K562 (cell line): ENCODE measurements around the gene TSPAN16. TPM values are rescaled to one million over a fixed set of nuclear protein-coding genes. Genes with fewer than 3 reads are reported as not detected.

Experiments
- ATAC-seq: fragments of 200-7000 bp; cut with Tn5 transposase; 3 replicates; pipeline ENCODE4 v1.9.1; 2020; ENCODE audit warnings: moderate library complexity
- BruUV-seq: library from RNA; stranded (reverse); fragments of 400-500 nt; replicated peaks from 2 replicates; lab custom pipeline; 2021; lab: Mats Ljungman, UMichigan
- CTCF ChIA-PET: fragments of 300-600 bp; formaldehyde crosslinking; extraction: SDS; loops from one replicate; lab custom pipeline; 2021; ENCODE audit warnings: low intra/inter-chr PET ratio; lab: Yijun Ruan, JAX
- POLR2A ChIA-PET: fragments of 300-600, 350-650 bp; sonication (Branson Sonifier 250); formaldehyde crosslinking; extraction: SDS; loops from one replicate; lab custom pipeline; 2021; ENCODE audit warnings: antibody characterized with exemption, inconsistent platforms; lab: Yijun Ruan, JAX
- DNase-seq, 4 experiments: peaks; one replicate each; pipeline versions ENCODE4 v3.0.0 to v3.0.0-alpha.2; 2011 to 2018; ENCODE audit warnings: low spot score in 3 of 4, mixed read lengths in 3 of 4; ENCODE audit errors: extremely low read depth in 1 of 4
- FAIRE-seq: peaks from 2 replicates; lab custom pipeline; 2011; peaks lifted over from hg19 to GRCh38; lab: Jason Lieb, UNC
- H2AFZ ChIP-seq: 2 replicates; pipeline ENCODE4 v1.6.0; 2011; ENCODE audit warnings: low read depth, low read length, control low read depth, inconsistent platforms
- H3K27ac ChIP-seq: fragments of 200-600 bp; 3 replicates; pipeline ENCODE4 v1.8.0; 2011; ENCODE audit warnings: low read depth, mild to moderate bottlenecking, control low read depth, inconsistent platforms, low read length, moderate library complexity, mixed read lengths; ENCODE audit errors: extremely low read depth
- H3K27me3 ChIP-seq, 2 experiments: fragments of 300-600 bp in 1 of 2; 2 replicates in 1 of 2; 3 replicates in 1 of 2; pipeline versions ENCODE4 v1.6.0 to v1.8.0; 2011; ENCODE audit warnings: inconsistent platforms in 2 of 2, low read length in 2 of 2, mild to moderate bottlenecking in 1 of 2, mixed read lengths in 1 of 2, moderate library complexity in 1 of 2; ENCODE audit not compliant: control insufficient read depth in 2 of 2, insufficient read depth in 2 of 2
- H3K36me3 ChIP-seq: fragments of 300-600 bp; 3 replicates; pipeline ENCODE4 v1.8.0; 2011; ENCODE audit warnings: mild to moderate bottlenecking, low read length, inconsistent platforms; ENCODE audit not compliant: control insufficient read depth, insufficient read depth
- H3K4me1 ChIP-seq, 2 experiments: fragments of 200-600 bp in 1 of 2; replicated peaks in 1 of 2; 2 replicates in 1 of 2; 3 replicates in 1 of 2; pipeline versions ENCODE4 v1.5.1 to v1.8.0; 2011; ENCODE audit warnings: inconsistent platforms in 2 of 2, low read length in 2 of 2, mild to moderate bottlenecking in 1 of 2, mixed read lengths in 1 of 2, moderate library complexity in 1 of 2; ENCODE audit not compliant: control insufficient read depth in 2 of 2, insufficient read depth in 2 of 2
- H3K4me2 ChIP-seq: 2 replicates; pipeline ENCODE4 v1.6.1; 2011; ENCODE audit warnings: low read length, control low read depth, inconsistent platforms, mixed read lengths; ENCODE audit not compliant: insufficient read depth
- H3K4me3 ChIP-seq: fragments of 200-600 bp; sonication (generic), shearing (Covaris generic); 2 replicates; pipeline ENCODE4 v1.5.1; 2016; ENCODE audit warnings: control low read depth, inconsistent platforms
- H3K79me2 ChIP-seq: fragments of 200-600 bp; 3 replicates; pipeline ENCODE4 v1.8.0; 2011; ENCODE audit warnings: low read length, inconsistent platforms; ENCODE audit not compliant: control insufficient read depth, insufficient read depth
- H3K9ac ChIP-seq, 2 experiments: 2 replicates each; pipeline versions ENCODE4 v1.6.0 to v1.6.1; 2011; ENCODE audit warnings: low read depth in 2 of 2, low read length in 2 of 2, control low read depth in 1 of 2, inconsistent platforms in 1 of 2, mild to moderate bottlenecking in 1 of 2, mixed read lengths in 1 of 2; ENCODE audit not compliant: insufficient read depth in 1 of 2
- H3K9me1 ChIP-seq: one replicate; pipeline ENCODE4 v1.6.0; 2011; ENCODE audit warnings: inconsistent platforms, mild to moderate bottlenecking, low read length, moderate library complexity; ENCODE audit not compliant: control insufficient read depth, insufficient read depth
- H3K9me3 ChIP-seq: replicated peaks from 2 replicates; pipeline ENCODE4 v1.5.1; 2011; ENCODE audit warnings: low read depth, low read length, inconsistent platforms; ENCODE audit not compliant: control insufficient read depth, insufficient read depth
- H4K20me1 ChIP-seq: replicated peaks from 2 replicates; pipeline ENCODE4 v1.6.1; 2011; ENCODE audit warnings: low read length, inconsistent platforms, mixed read lengths; ENCODE audit not compliant: control insufficient read depth, insufficient read depth
- CREB1 ChIP-seq, 2 experiments: sonication (generic) in 1 of 2; formaldehyde crosslinking in 1 of 2; IDR thresholded peaks; 2 replicates each; pipeline versions ENCODE4 v1.6.1 to v1.8.0; 2012 to 2022; ENCODE audit warnings: inconsistent platforms in 1 of 2, mild to moderate bottlenecking in 1 of 2, missing genetic modification reagents in 1 of 2, moderate library complexity in 1 of 2
- CREBBP ChIP-seq: IDR thresholded peaks from one replicate; pipeline ENCODE4 v1.6.1; 2012; ENCODE audit warnings: low read depth, mild to moderate bottlenecking, control low read depth, inconsistent platforms, low read length
- FOXM1 ChIP-seq, 2 experiments: fragments of 450-650 bp in 1 of 2; sonication (generic) in 1 of 2; formaldehyde crosslinking in 1 of 2; IDR thresholded peaks; 2 replicates each; pipeline versions ENCODE4 v1.6.1 to v1.9.0; 2017 to 2022; ENCODE audit warnings: low read depth in 2 of 2, mild to moderate bottlenecking in 2 of 2, missing genetic modification reagents in 1 of 2, moderate library complexity in 1 of 2
- FUS ChIP-seq: fragments of 200-400 bp; formaldehyde crosslinking; optimal IDR thresholded peaks from 2 replicates; pipeline ENCODE3; 2017; ENCODE audit warnings: low read depth, low read length
- KLF6 ChIP-seq: fragments of 250-450 bp; sonication (Bioruptor Pico); IDR thresholded peaks from 2 replicates; pipeline ENCODE4 v1.4.0; 2020; ENCODE audit warnings: mild to moderate bottlenecking, moderate library complexity, borderline replicate concordance
- POLR2AphosphoS5 ChIP-seq: IDR thresholded peaks from 2 replicates; pipeline ENCODE4 v1.6.1; 2011; ENCODE audit warnings: mild to moderate bottlenecking, low read depth, low read length, moderate library complexity; ENCODE audit not compliant: control insufficient read depth, insufficient read depth
- SMAD2 ChIP-seq: fragments of 150-350 bp; IDR thresholded peaks from 2 replicates; pipeline ENCODE4 v1.6.1; 2014; ENCODE audit warnings: low read depth, mild to moderate bottlenecking, low read length
- XRCC5 ChIP-seq: fragments of 200-400 bp; formaldehyde crosslinking; IDR thresholded peaks from 2 replicates; pipeline ENCODE4 v1.6.1; 2017; ENCODE audit warnings: low read depth, mild to moderate bottlenecking, low read length
- YY1 ChIP-seq, 3 experiments: IDR thresholded peaks; 2 replicates each; pipeline ENCODE4 v1.6.1; 2011; ENCODE audit warnings: low read length in 2 of 3, mild to moderate bottlenecking in 2 of 3, moderate library complexity in 2 of 3, borderline replicate concordance in 1 of 3, control low read depth in 1 of 3, low read depth in 1 of 3; ENCODE audit not compliant: insufficient read depth in 3 of 3, insufficient replicate concordance in 2 of 3, control insufficient read depth in 1 of 3, insufficient read length in 1 of 3; ENCODE audit errors: extremely low read depth in 1 of 3
- ZEB2 ChIP-seq: fragments of 450-650 bp; IDR thresholded peaks from 2 replicates; pipeline ENCODE4 v1.6.1; 2016
- ZNF57 ChIP-seq: fragments of 450-650 bp; formaldehyde crosslinking; IDR thresholded peaks from 2 replicates; pipeline ENCODE4 v1.4.0; 2020; ENCODE audit warnings: mild to moderate bottlenecking, moderate library complexity
- ZNF785 ChIP-seq: fragments of 250-450 bp; sonication (Bioruptor Pico); IDR thresholded peaks from 2 replicates; pipeline ENCODE4 v1.4.0; 2020; ENCODE audit warnings: mild to moderate bottlenecking
- ZZZ3 ChIP-seq: fragments of 450-650 bp; IDR thresholded peaks from 2 replicates; pipeline ENCODE4 v1.6.1; 2016; ENCODE audit warnings: antibody characterized with exemption, mild to moderate bottlenecking, moderate library complexity
- WGBS: fragments of 100-300 bp; shearing (Covaris generic); methylation state at CpG from one replicate; pipeline ENCODE4 v1.1.6; 2016; ENCODE audit warnings: low coverage, mixed read lengths; ENCODE audit not compliant: insufficient coverage; ENCODE audit errors: missing lambda C conversion rate; 5-methylcytosine and 5-hydroxymethylcytosine counted together
- in situ Hi-C: fragments of 300-500 bp; cut with MboI; formaldehyde crosslinking; loops from 4 replicates; pipeline ENCODE4 v1.15.0; 2018; ENCODE audit warnings: inconsistent platforms, mixed read lengths
- intact Hi-C: fragments of 100-400 bp; cut with micrococcal nuclease; formaldehyde crosslinking; loops from 2 replicates; pipeline ENCODE4 v1.14.2; 2022
- polyA plus RNA-seq, 8 experiments: library from polyadenylated mRNA; depleted of rRNA in 4 of 8; stranded (reverse) in 5 of 8; unstranded in 3 of 8; fragments of >200 nt; fragmentation: Nextera tagmentation in 2 of 8; fragmentation: Illumina TruSeq in 1 of 8; extraction: Ambion mirVana in 2 of 8; extraction: Trizol in 1 of 8; gene quantifications; 2 replicates each; pipeline versions ENCODE4 v1.2.1 to v1.2.3, GENCODE V29; 2011 to 2014; ENCODE audit warnings: inconsistent platforms in 1 of 8, missing spikeins in 1 of 8
- total RNA-seq, 7 experiments: library from RNA; depleted of rRNA in 6 of 7; stranded (reverse); fragments of >200 nt in 6 of 7; fragmentation: Illumina TruSeq in 2 of 7; extraction: Trizol in 2 of 7; gene quantifications; 2 replicates each; pipeline versions ENCODE4 v1.2.1 to v1.2.3, GENCODE V29; 2011 to 2021; ENCODE audit warnings: low replicate concordance in 1 of 7
- TF ChIP-seq, protein P1 (sequence below), 2 experiments: fragments of 450-650 bp in 1 of 2; sonication (generic) in 1 of 2; formaldehyde crosslinking in 1 of 2; IDR thresholded peaks in 1 of 2; conservative IDR thresholded peaks in 1 of 2; 2 replicates each; pipeline versions ENCODE4 v1.6.1 to v1.8.1; 2016 to 2023; ENCODE audit warnings: mild to moderate bottlenecking in 2 of 2, moderate library complexity in 2 of 2, inconsistent platforms in 1 of 2, missing genetic modification reagents in 1 of 2
- TF ChIP-seq, protein P2 (sequence below): fragments of 250-450 bp; sonication (Bioruptor Pico); IDR thresholded peaks from 2 replicates; pipeline ENCODE4 v1.5.0; 2020; ENCODE audit warnings: mild to moderate bottlenecking

The TSPAN16 gene
- total and polyA plus RNA-seq, 9 of the 15 experiments (the other 6 are each of a cell fraction or from before 2014, with no cell fraction given): not detected

DNA sequence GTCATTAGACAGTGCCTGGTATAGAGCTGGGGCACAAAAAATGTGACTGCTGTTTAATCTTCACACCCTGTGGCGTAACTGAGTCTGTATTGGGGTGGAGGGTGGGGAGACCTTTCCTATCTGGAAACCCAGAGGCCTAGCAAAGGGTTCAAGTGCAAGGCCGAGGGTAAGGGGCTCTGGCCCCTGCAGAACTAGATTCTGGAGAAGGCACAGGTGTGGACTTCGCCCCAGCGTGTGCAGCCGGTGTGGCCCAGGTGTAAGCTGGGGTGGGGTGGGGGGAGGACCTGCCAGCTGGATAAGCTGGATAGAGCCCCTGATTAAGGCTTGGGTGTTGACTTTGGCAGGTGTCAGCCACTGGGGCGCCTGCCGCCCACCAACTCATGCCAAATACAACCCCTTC is 42.2 kb downstream of the TSPAN16 start:
- Histone ChIP-seq H3K4me2 (no peak overlapping the region), H3K27ac (no peak overlapping the region), H3K27me3 (no peaks in the 10 kb centered on the region), H3K79me2 (no peaks in the 10 kb centered on the region), H3K9me3 (peaks cover 5% of the 10 kb centered on the region; the same call in 1 of the 2 replicates), H2AFZ (no peak overlapping the region), H3K4me1 (peaks cover 3 to 26% of the 10 kb centered on the region in 2 experiments; a peak in 3 of 5 replicates), H3K9ac (peak overlapping the region in 1 of 2 experiments; percentile 84; a peak in 2 of 4 replicates), H3K36me3 (no peaks in the 10 kb centered on the region), H4K20me1 (no peaks in the 10 kb centered on the region), H3K9me1 (no peaks in the 10 kb centered on the region), H3K4me3 (no peak overlapping the region)
- WGBS: 56% methylated on average over 7 of the region's 7 CpGs
- in situ Hi-C loops (no loop called here), intact Hi-C loops (no loop called here)
- no peak for TF ChIP-seq YY1 (IDR thresholded peaks at IDR 0.05; ENCODE audit: borderline replicate concordance in 1 of 3, control insufficient read depth in 1 of 3, extremely low read depth in 1 of 3, insufficient read depth in 3 of 3, insufficient read length in 1 of 3, insufficient replicate concordance in 2 of 3, low read depth in 1 of 3, low read length in 2 of 3)
- TF ChIP-seq, protein P1, sequence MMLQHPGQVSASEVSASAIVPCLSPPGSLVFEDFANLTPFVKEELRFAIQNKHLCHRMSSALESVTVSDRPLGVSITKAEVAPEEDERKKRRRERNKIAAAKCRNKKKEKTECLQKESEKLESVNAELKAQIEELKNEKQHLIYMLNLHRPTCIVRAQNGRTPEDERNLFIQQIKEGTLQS (IDR thresholded peaks at IDR 0.05): no peak
- TF ChIP-seq, protein P1 (CRISPR knock-in tag; conservative IDR thresholded peaks at IDR 0.05): no peak
- no peak for TF ChIP-seq POLR2AphosphoS5
- no peak for TF ChIP-seq FOXM1 (IDR thresholded peaks at IDR 0.05; ENCODE audit: low read depth)
- TF ChIP-seq FOXM1 (CRISPR knock-in tag; IDR thresholded peaks at IDR 0.05; ENCODE audit: low read depth): no peak
- TF ChIP-seq FUS: no peak
- no peak for TF ChIP-seq ZEB2
- no peak for TF ChIP-seq ZZZ3
- no peak for TF ChIP-seq XRCC5
- no peak for TF ChIP-seq CREB1 (IDR thresholded peaks at IDR 0.05)
- TF ChIP-seq CREB1 (CRISPR knock-in tag; IDR thresholded peaks at IDR 0.05): no peak
- no peak for TF ChIP-seq CREBBP
- no peak for TF ChIP-seq SMAD2
- TF ChIP-seq KLF6 (CRISPR knock-in tag): no peak
- no peak for TF ChIP-seq ZNF785 (CRISPR knock-in tag)
- TF ChIP-seq, protein P2, sequence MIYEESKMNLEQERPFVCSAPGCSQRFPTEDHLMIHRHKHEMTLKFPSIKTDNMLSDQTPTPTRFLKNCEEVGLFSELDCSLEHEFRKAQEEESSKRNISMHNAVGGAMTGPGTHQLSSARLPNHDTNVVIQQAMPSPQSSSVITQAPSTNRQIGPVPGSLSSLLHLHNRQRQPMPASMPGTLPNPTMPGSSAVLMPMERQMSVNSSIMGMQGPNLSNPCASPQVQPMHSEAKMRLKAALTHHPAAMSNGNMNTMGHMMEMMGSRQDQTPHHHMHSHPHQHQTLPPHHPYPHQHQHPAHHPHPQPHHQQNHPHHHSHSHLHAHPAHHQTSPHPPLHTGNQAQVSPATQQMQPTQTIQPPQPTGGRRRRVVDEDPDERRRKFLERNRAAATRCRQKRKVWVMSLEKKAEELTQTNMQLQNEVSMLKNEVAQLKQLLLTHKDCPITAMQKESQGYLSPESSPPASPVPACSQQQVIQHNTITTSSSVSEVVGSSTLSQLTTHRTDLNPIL (CRISPR knock-in tag): no peak
- no peak for TF ChIP-seq ZNF57 (CRISPR knock-in tag)
- ATAC-seq: no peak
- no peak for DNase-seq
- ChIA-PET CTCF (no interaction called here), POLR2A (interaction anchor here (0.6 to 1.4 kb wide), 3 partner anchors 9 to 13 kb away, joined by 3 read pairs; no protein-coding TSS in a partner anchor)
- no peak for FAIRE-seq
- no TSS peak for BruUV-seq
